Spleen (tissue), 7 donors: ENCODE data around the gene ZNHIT2.

Experiments
- POLR2A ChIP-seq, 3 donors: fragments of 450-650 bp; IDR thresholded peaks; one replicate each; pipeline ENCODE4 v1.5.1; 2017; ENCODE audit warnings: antibody characterized with exemption in 3 of 3, mild to moderate bottlenecking in 1 of 3
- POLR2AphosphoS5 ChIP-seq, 3 donors: sonication (generic); formaldehyde crosslinking; IDR thresholded peaks; one replicate each; pipeline ENCODE4 v1.5.1; 2017; ENCODE audit warnings: antibody characterized with exemption in 3 of 3
- TF ChIP-seq, protein P1 (sequence below), 11 experiments: fragments of 200-600 bp in 7 of 11; fragments of 450-650 bp in 4 of 11; sonication (generic) in 4 of 11; IDR thresholded peaks in 8 of 11; conservative IDR thresholded peaks in 3 of 11; 1 replicate in 7 of 11; 2 replicates in 4 of 11; pipeline versions ENCODE4 v1.4.0 to v1.8.0; 2016 to 2021; ENCODE audit warnings: antibody characterized with exemption in 11 of 11, inconsistent platforms in 4 of 11, mild to moderate bottlenecking in 1 of 11
- donor health status: DM: no; HTN: no; CAD: no; lungs with moderate emphysema.
- donor health status: DM: no; HTN: no; CAD: no.
- donor health status: DM: no; HTN: no; CAD: no.

GRCh38 chr11:65109231-65110198 lies 8.0 kb downstream of the ZNHIT2 start:
- TF ChIP-seq, protein P1, sequence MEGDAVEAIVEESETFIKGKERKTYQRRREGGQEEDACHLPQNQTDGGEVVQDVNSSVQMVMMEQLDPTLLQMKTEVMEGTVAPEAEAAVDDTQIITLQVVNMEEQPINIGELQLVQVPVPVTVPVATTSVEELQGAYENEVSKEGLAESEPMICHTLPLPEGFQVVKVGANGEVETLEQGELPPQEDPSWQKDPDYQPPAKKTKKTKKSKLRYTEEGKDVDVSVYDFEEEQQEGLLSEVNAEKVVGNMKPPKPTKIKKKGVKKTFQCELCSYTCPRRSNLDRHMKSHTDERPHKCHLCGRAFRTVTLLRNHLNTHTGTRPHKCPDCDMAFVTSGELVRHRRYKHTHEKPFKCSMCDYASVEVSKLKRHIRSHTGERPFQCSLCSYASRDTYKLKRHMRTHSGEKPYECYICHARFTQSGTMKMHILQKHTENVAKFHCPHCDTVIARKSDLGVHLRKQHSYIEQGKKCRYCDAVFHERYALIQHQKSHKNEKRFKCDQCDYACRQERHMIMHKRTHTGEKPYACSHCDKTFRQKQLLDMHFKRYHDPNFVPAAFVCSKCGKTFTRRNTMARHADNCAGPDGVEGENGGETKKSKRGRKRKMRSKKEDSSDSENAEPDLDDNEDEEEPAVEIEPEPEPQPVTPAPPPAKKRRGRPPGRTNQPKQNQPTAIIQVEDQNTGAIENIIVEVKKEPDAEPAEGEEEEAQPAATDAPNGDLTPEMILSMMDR (IDR thresholded peaks at IDR 0.05 in 8 of 11, conservative IDR thresholded peaks at IDR 0.05 in 3 of 11): no peak
- TF ChIP-seq POLR2A (IDR thresholded peaks at IDR 0.05): no peak
- peak in 1 of 3 donors; percentile 45 for TF ChIP-seq POLR2AphosphoS5 (IDR thresholded peaks at IDR 0.05)
